IPS-18a (cell line): ENCODE results near the gene PPARA.

ENCODE experiments used
- H3K27ac ChIP-seq: one replicate; pipeline ENCODE4 v1.5.1; 2013; ENCODE audit warnings: low read length
- H3K27me3 ChIP-seq: one replicate; pipeline ENCODE4 v1.6.1; 2013; ENCODE audit warnings: mild to moderate bottlenecking, low read length; ENCODE audit not compliant: control insufficient read depth, insufficient read depth
- H3K36me3 ChIP-seq: one replicate; pipeline ENCODE4 v1.6.1; 2013; ENCODE audit warnings: low read depth, low read length; ENCODE audit not compliant: control insufficient read depth
- H3K4me1 ChIP-seq: one replicate; pipeline ENCODE4 v1.6.1; 2013; ENCODE audit warnings: low read depth, low read length; ENCODE audit not compliant: control insufficient read depth
- H3K4me3 ChIP-seq: one replicate; pipeline ENCODE4 v1.5.1; 2013; ENCODE audit warnings: low read length
- H3K9ac ChIP-seq: one replicate; pipeline ENCODE4 v1.6.1; 2013; ENCODE audit warnings: mild to moderate bottlenecking, low read length, moderate library complexity
- H3K9me3 ChIP-seq: one replicate; pipeline ENCODE4 v1.6.1; 2013; ENCODE audit warnings: low read depth, low read length; ENCODE audit not compliant: control insufficient read depth

Gene PPARA

DNA sequence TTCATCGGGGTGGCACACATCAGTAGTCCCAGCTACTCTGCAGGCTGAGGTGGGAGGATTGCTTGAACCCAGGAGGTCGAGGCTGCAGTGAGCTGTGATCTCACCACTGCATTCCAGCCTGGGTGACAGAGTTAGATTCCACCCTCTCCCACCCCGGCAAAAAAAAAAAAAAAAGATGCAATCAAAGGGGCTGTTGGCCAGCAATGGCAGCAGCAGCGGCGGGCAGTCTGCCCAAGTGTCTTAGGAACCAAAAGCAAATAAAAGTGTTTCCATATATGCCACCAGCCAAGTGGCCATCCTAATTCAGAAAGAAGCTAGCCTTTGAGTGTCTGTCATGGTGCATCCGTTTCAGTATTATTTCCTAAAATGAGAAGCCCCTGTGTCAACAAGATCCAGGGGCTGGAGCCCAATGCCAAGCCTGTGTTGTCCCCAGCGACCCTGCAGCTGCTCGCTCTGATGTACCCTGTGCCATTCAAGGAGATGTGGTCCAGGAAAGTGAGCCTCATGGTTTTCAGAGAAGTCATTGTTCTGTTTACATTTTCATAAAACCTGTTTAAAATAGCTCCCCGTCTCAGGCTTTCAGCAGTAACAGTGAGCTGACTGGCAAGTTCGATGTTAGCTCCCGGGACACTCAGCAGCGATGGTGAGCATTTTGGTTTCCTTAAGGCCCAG is 87.3 kb downstream of the PPARA start:
- Histone ChIP-seq H3K9ac (no peak overlapping the region), H3K9me3 (no peaks in the 10 kb centered on the region), H3K27me3 (no peaks in the 10 kb centered on the region), H3K4me1 (no peaks in the 10 kb centered on the region), H3K27ac (no peak overlapping the region), H3K4me3 (no peak overlapping the region), H3K36me3 (no peaks in the 10 kb centered on the region)

DNA sequence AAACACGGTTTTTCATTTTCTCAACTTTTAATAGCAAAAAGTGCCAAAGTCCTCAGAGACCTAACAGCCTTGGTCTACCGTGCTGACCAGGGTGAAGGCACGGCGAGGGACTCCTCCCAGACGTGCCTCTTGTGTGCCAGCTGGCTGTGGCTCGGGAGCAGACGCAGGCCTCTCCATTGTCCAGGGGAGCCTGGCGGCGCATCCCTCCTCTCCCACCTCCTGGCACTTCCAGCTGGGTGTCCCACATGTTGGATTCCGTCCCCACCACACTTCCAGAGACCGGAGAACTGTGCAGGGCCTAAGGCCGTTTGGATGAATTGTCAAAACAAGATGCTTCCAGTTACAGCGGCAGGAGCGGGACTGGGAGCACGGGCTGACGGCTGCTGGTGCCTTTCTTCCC is 88.2 kb downstream of the PPARA start:
- H3K36me3 ChIP-seq = no peaks in the 10 kb centered on the region
- H3K9me3 ChIP-seq = no peaks in the 10 kb centered on the region
- no peak overlapping the region for H3K27ac ChIP-seq
- H3K4me3 ChIP-seq = no peak overlapping the region
- no peak overlapping the region for H3K9ac ChIP-seq
- H3K4me1 ChIP-seq = no peaks in the 10 kb centered on the region
- no peaks in the 10 kb centered on the region for H3K27me3 ChIP-seq

DNA sequence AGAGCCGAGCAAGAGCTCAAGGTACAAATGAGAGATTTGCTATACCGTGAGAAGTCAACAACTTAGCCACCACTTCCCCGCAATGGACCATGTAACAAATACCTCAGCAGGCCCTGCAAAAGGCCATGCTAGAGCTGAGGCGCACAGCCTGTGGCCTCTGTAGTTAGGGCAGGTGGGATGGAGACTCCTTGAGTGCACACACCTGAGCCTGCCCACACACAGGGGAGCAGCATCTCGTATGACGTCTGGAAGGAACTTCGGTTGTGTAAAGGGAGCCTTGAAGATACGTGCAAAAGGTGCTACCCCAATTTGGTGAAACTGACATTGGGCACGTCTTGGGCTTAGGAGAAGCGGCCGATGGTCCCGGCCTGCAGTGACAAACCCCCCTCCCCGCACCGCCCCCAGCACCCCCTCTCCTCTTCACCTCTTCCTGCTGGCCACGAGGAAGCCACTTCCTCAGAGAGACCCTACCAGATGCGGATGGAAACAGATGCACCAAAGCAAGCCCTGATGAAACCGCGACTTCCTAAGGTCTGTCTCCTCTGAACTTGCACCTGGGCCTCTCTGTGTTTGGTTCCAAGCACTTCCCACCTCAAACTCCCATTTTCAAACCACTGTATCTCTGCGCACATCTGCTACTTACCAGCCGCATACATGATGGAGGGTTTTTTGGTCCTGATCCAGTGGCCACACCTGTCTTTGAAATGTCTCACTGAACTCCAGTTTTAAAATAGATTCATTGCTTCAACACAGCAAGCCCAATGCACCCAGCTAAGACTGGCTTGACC is 89.1 kb downstream of the PPARA start:
- Histone ChIP-seq H3K4me1 (no peaks in the 10 kb centered on the region), H3K36me3 (no peaks in the 10 kb centered on the region), H3K27me3 (no peaks in the 10 kb centered on the region), H3K9ac (no peak overlapping the region), H3K27ac (no peak overlapping the region), H3K4me3 (no peak overlapping the region), H3K9me3 (no peaks in the 10 kb centered on the region)

DNA sequence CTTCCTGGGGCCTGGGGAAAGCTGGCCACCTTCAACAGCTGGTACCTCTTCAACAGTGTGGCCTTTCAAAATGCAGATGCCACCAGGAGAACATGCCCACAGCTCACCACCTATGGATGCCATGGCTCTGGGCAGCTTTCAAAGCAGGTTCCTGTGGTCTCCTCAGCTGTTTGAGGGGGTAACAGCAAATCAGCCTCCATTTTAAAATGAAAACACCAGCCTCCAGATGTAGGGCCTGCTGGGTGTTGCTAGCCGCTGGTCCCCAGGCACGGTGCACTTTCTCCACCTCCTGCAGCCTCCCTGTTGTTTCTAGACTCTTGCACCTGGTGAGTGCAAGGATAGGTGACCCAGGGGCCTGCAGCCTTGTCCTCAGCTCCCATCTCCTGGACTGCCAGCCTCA is 89.7 kb downstream of the PPARA start:
- Histone ChIP-seq H3K27me3 (no peaks in the 10 kb centered on the region), H3K36me3 (no peaks in the 10 kb centered on the region), H3K9ac (no peak overlapping the region), H3K9me3 (no peaks in the 10 kb centered on the region), H3K4me3 (no peak overlapping the region), H3K27ac (no peak overlapping the region), H3K4me1 (no peaks in the 10 kb centered on the region)

DNA sequence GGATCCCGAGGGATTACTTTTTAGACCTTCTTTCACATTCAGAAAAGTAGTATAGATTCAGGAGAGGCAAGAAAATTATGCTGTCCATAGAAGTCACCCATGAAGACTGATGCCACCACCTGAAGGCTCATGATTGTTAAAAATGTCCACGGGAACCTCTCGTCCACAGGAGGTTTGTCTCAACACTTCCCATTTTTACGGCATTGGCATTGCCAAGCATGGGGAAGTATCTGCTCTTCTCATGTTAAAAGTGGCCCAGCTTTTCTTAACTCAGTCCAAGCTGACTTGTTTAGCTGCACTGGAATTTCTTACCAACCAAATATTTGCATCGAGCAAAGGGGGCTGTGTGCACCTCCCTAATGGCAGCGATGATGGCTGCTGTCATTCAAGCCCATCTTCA is 90.2 kb downstream of the PPARA start:
- no peak overlapping the region for H3K9ac ChIP-seq
- no peak overlapping the region for H3K27ac ChIP-seq
- H3K4me1 ChIP-seq = no peaks in the 10 kb centered on the region

DNA sequence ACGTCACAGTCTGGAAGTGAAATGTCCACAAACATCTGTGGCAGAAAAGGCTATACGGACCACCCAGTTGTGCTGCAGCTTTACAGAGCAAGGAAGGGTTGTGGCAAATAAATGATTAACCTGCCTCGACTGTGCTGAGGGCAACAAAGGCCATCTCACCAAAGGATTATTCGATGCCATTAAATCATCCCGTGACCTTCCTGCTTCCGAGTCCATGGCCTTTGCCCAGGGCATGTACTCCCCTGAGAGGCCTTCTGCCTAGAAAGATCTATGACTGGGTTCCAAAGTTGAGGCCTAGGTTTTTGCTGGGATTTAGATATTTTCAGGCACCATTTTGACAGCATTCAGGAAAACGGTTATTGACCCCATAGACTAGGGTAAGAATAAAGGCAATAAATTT is 90.6 kb downstream of the PPARA start:
- Histone ChIP-seq H3K4me1 (no peaks in the 10 kb centered on the region), H3K9ac (no peak overlapping the region), H3K36me3 (no peaks in the 10 kb centered on the region), H3K27ac (no peak overlapping the region), H3K4me3 (no peak overlapping the region), H3K27me3 (no peaks in the 10 kb centered on the region), H3K9me3 (no peaks in the 10 kb centered on the region)

More for the DNA sequence above, 90.2 kb downstream of the PPARA start:
- H3K27me3 ChIP-seq = no peaks in the 10 kb centered on the region
- H3K4me3 ChIP-seq = no peak overlapping the region
- no peaks in the 10 kb centered on the region for H3K36me3 ChIP-seq
- no peaks in the 10 kb centered on the region for H3K9me3 ChIP-seq

DNA sequence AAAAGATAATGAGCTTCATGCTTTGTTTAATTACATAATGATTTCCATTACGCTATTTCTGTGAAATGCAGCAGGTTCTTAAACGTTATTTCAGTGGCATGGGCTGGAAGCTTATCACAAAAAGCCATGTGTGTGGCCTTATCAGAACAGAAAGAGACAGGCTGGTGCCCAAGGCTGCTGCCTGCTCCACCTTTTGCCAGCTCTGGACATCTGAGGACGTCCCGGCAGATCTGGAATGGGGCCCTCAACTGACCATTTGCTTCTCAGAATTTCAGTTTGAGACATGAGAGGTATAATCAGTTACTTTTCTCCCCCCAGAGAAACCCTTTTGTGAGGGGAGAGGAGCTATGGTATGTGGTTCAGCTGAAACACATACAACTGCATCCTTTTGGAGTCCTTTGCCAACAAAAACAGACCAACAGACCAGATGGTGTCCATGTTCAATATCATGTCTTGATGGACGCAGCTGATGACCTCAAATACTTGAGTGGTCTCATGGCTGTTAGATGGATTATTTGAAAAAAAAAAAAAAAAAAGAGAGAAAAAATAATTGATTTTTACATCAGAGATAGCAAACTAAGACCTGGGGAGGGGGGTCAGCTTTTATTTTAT is 91.2 kb downstream of the PPARA start:
- no peak overlapping the region for H3K4me3 ChIP-seq
- no peaks in the 10 kb centered on the region for H3K27me3 ChIP-seq
- no peaks in the 10 kb centered on the region for H3K9me3 ChIP-seq
- H3K27ac ChIP-seq = no peak overlapping the region
- no peak overlapping the region for H3K9ac ChIP-seq
- H3K36me3 ChIP-seq = no peaks in the 10 kb centered on the region
- no peaks in the 10 kb centered on the region for H3K4me1 ChIP-seq

DNA sequence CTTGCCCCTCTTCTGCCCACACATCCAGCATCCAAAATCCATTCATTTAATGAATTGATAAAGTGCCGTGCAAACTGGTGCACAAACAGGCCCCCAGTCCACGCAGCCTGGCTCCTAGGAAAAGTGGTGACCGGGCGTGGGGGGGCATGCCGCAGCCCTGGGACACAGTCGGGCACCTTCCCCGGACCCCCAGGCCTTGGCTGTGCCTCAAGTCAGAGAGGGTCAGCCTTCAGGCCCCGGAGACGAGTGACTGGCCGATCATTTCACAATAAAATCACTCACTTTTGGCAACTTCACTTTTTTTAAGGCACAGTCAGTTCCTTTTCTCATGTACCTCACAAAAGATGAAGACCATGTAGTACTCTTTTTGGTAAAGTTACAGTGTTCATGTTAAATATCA is 91.8 kb downstream of the PPARA start:
- H3K4me1 ChIP-seq = no peaks in the 10 kb centered on the region
- no peak overlapping the region for H3K4me3 ChIP-seq
- no peak overlapping the region for H3K9ac ChIP-seq
- H3K36me3 ChIP-seq = no peaks in the 10 kb centered on the region
- H3K27ac ChIP-seq = no peak overlapping the region
- no peaks in the 10 kb centered on the region for H3K27me3 ChIP-seq
- no peaks in the 10 kb centered on the region for H3K9me3 ChIP-seq

DNA sequence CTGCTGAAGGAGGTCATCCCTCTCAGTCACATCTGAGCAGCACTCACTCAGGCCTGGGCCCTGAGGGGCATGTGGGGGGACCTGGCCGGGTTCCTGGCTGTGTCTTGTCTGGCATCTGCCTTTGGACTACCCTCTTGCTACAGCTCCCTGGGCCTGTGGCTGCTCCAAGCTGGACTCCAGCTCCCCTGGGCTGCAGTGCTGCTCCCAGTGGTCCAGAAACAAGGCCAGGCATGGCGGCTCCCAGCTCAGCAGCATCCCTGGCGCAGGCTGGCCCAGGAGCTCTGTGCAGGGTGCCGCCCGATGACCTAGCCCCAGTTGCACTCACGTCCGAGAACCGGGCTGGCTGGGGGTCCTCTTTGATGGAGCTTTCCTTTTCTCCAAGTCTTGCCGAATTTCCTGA is 94.4 kb downstream of the PPARA start:
- Histone ChIP-seq H3K27me3 (no peaks in the 10 kb centered on the region), H3K36me3 (no peaks in the 10 kb centered on the region), H3K27ac (no peak overlapping the region), H3K9me3 (no peaks in the 10 kb centered on the region), H3K4me1 (no peaks in the 10 kb centered on the region), H3K9ac (no peak overlapping the region), H3K4me3 (no peak overlapping the region)

DNA sequence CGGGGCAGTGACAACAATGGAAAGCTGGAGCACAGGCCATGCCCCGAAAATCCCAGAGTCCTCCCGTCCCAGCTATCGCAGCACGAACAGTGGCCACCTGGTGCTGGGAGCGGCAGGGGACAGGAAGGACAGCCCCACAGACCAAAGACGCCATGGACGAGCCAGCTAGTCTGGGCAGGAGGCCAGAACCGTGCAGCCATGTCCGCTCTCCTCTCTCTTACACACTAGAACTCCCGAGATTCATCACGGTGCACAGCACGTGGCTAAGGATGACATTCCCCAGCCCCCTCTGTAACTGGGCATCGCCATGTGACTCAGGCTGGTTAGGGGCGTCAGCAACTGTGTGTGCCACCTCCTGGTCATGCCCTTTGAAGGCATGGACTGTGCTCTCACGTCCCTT is 95.2 kb downstream of the PPARA start:
- no peak overlapping the region for H3K9ac ChIP-seq
- no peak overlapping the region for H3K27ac ChIP-seq
- H3K27me3 ChIP-seq = no peaks in the 10 kb centered on the region
- no peaks in the 10 kb centered on the region for H3K9me3 ChIP-seq
- H3K36me3 ChIP-seq = no peaks in the 10 kb centered on the region
- H3K4me3 ChIP-seq = no peak overlapping the region
- no peaks in the 10 kb centered on the region for H3K4me1 ChIP-seq

DNA sequence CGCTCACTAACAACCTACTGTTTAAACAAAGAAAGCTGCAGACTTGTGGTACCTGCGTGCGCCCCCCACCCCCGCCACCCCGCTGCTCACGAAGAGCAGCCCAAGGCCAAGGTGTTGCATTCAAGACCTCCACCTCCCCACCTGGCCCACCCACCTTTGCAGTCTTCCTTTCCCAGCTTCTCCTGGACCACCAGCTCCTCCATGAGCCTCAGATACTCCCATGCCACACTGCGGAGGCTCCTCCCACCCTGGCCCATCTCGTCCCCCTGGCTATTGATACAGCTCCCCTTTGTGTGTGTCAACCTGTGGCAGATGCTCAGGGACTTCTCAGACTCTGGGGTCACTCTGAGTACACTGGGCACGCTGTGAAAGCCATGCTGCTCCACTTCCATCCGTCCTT is 95.9 kb downstream of the PPARA start:
- no peaks in the 10 kb centered on the region for H3K9me3 ChIP-seq
- H3K27me3 ChIP-seq = peaks cover 6% of the 10 kb centered on the region
- no peak overlapping the region for H3K9ac ChIP-seq
- H3K36me3 ChIP-seq = no peaks in the 10 kb centered on the region
- H3K4me3 ChIP-seq = no peak overlapping the region
- no peak overlapping the region for H3K27ac ChIP-seq
- peaks cover 2% of the 10 kb centered on the region for H3K4me1 ChIP-seq
